Fibroblast of pulmonary artery (primary cell): ENCODE data around the gene SLC5A12.

Source experiments
- DNase-seq: peaks from one replicate; pipeline ENCODE4 v3.0.0-alpha.2; 2010; ENCODE audit warnings: low read depth
- H3K4me3 ChIP-seq: replicated peaks from 2 replicates; pipeline ENCODE4 v1.5.1; 2011; ENCODE audit warnings: low read depth, mild to moderate bottlenecking, control low read depth, low read length, moderate library complexity
- TF ChIP-seq, protein P1 (sequence below): IDR thresholded peaks from 2 replicates; pipeline ENCODE4 v1.5.1; 2011; ENCODE audit warnings: mild to moderate bottlenecking, control low read depth, low read length, inconsistent platforms; ENCODE audit errors: missing control alignments

SLC5A12 gene

DNA sequence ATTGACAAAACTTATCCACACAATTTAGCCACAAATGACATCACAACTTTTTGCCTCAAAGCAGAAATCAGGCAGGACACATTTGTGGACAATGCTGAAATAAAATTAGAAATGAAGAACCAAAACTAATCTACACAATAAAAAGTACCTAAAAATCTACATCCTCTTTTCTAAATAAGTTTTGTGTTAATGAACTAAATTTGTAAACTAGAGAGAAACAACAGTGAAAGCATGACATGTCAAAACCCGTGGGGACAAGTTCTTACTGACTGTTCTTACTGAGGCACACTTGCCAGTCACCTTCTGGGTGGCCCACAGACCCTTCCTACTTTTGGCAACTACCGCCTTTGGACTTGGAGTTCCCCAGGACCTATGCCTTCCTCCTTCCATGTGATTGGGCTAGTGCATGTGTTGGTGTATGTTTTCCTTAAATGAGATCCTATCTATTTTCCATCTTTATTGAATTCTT lies 89.1 kb downstream of the SLC5A12 start:
- H3K4me3 ChIP-seq: no peak overlapping the region
- DNase-seq: no peak
- TF ChIP-seq, protein P1, sequence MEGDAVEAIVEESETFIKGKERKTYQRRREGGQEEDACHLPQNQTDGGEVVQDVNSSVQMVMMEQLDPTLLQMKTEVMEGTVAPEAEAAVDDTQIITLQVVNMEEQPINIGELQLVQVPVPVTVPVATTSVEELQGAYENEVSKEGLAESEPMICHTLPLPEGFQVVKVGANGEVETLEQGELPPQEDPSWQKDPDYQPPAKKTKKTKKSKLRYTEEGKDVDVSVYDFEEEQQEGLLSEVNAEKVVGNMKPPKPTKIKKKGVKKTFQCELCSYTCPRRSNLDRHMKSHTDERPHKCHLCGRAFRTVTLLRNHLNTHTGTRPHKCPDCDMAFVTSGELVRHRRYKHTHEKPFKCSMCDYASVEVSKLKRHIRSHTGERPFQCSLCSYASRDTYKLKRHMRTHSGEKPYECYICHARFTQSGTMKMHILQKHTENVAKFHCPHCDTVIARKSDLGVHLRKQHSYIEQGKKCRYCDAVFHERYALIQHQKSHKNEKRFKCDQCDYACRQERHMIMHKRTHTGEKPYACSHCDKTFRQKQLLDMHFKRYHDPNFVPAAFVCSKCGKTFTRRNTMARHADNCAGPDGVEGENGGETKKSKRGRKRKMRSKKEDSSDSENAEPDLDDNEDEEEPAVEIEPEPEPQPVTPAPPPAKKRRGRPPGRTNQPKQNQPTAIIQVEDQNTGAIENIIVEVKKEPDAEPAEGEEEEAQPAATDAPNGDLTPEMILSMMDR: no peak

DNA sequence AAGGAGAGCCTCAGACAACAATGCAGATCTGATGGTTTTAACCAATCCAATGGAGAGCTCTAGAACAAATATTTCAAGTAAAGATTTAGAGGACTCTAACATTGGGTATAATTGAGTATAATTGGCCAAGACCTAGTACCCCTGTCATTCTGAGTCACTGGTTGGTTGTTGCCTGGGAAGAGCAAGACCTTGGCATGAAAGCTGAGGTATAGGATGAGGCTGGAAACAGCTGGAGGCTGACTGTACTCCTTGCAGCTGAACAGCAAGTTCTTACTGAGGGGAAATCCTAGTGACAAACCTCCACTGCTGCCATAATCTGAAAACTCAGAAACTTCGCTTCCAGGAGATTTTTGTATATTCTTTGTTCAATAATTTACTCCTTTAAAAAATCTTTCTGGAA lies 95.5 kb downstream of the SLC5A12 start:
- TF ChIP-seq, protein P1: no peak
- peak; percentile 27 for DNase-seq
- H3K4me3 ChIP-seq: no peak overlapping the region

DNA sequence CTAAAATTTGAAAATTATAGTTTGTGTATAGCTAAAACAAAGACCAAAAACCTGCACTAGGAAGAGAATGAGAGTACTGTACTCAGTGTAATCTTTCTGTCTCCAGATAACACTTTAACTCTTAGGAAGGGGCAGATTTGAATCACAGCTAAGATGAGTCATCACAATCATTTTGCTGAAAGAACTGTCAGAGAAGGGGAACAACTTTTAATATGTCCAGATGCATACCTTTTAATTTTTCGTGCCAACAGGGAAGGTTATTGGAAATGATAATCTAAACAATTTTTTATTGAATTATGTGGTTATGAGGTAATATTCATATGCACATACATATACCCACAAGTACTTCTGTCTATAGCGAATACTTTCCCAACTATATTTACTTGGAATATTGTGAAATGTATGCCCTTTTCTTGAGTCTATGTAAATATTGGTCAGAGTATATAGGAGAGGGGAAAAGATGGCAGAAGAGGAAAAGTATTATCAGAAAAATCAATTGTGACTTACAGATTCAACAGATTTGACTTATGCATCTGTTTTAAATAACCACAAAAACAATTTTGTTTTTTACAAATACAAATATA lies 98.7 kb downstream of the SLC5A12 start:
- DNase-seq: no peak

DNA sequence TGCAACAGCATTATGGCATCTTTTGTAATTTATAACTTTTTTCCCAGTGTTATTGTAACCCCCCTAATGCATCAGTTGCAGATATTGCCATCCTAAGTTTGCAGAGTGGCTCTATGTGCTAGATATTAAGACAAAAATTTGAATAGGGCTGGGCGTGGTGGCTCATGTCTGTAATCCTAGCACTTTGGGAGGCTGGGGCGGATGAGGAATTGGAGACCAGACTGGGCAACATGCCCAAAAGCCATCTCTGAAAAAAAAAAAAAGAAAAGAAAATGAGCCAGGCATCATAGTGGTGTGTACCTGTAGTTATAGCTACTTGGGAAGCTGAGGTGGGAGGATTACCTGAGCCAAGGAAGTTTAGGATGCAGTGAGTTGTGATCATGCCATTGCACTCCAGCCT lies 99.7 kb downstream of the SLC5A12 start:
- H3K4me3 ChIP-seq: no peak overlapping the region

More for the DNA sequence above, 98.7 kb downstream of the SLC5A12 start:
- TF ChIP-seq, protein P1: no peak
- H3K4me3 ChIP-seq: no peak overlapping the region

DNA sequence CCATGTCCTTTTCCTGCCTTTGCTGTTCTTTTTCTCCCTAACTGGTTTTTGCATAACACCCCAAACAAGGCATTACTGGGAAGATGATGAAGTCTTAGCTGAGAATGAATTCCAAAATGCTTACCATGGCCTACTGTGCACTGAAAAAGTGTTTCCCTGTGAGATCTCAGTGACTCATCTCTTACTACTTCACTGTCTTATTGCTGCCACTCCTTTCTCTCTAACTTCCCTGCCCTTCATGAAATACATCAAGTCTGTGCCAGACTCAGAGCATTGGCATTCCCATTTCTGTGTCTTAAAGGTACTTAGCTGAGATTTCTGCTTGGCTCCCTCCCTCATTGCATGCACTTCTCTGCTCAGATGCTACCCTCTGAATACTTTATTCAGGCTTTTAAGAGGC lies 100.7 kb downstream of the SLC5A12 start:
- H3K4me3 ChIP-seq: no peak overlapping the region
- peak; percentile 50 for DNase-seq
- TF ChIP-seq, protein P1: no peak

More for the DNA sequence above, 99.7 kb downstream of the SLC5A12 start:
- TF ChIP-seq, protein P1: no peak
- DNase-seq: no peak

DNA sequence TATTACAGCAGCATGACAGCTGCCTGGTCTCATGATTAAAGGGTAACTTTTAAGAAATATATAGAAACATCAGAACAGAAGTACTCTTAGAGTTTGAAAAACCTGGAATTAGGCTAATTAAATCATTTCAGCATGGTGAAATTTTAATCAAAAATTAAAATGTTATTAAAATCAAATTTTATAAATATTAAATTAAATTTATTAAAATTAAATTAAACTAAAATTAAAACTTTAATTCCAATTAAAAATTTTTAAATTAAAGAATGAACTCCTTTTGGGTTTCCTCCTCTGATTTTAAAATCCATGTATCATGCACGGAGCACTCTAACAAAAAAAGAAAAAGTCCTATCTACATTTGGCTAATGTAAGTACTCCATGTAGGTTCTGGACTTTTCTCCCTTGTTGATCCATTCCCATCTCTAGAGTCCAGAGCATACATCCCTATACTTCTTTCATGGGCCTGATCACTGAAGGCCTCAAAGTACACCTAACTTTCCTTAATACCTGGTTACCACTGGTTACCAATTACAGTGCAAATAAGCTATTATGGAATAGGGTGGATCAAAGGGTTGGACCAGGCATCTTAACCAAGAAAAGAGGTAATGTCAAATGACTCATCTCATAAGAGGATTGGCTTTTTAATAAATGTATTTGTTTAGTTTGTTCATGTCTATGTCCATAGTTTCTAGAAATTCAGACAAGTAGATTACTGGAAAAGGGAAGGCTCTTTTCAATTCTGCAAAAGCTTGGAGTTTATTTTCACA lies 101.4 kb downstream of the SLC5A12 start:
- TF ChIP-seq, protein P1: no peak
- no peak for DNase-seq
- no peak overlapping the region for H3K4me3 ChIP-seq

DNA sequence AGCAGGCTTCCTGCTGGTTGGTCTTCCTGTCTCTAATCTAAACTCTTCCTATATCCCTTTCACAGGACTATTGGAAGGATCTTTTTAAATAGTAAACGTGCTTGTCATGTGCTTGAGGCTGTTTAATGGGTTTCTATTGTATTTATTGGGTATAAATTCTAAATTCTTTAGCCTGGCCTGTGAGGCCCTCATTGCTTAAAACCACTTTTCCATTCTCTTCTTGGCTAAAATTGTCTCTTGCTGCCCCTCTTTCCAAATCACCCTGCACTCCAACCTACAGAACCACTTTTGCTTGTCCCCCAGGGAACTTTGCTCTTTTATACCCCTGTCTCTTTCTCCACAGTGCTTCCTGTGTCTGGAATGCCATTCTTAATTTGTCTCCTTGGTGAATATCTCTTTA lies 103.4 kb downstream of the SLC5A12 start:
- TF ChIP-seq, protein P1: no peak
- no peak overlapping the region for H3K4me3 ChIP-seq
- DNase-seq: no peak
